Nephron progenitor cell (in vitro differentiated cells): Measurements from ENCODE around the gene HOXC6.

Experiments used
- DNase-seq: peaks from one replicate; pipeline ENCODE4 v3.0.0; 2021
- H3K27ac Mint-ChIP-seq: 2 replicates; pipeline ENCODE4 v1.8.0; 2021; ENCODE audit warnings: mild to moderate bottlenecking, moderate library complexity, mixed read lengths
- H3K27me3 Mint-ChIP-seq: 2 replicates; pipeline ENCODE4 v1.8.0; 2021; ENCODE audit warnings: mild to moderate bottlenecking, low read depth, mixed read lengths; ENCODE audit not compliant: poor library complexity
- H3K36me3 Mint-ChIP-seq: 2 replicates; pipeline ENCODE4 v1.8.0; 2021; ENCODE audit warnings: low read depth, mixed read lengths
- H3K4me1 Mint-ChIP-seq: 2 replicates; pipeline ENCODE4 v1.8.0; 2021; ENCODE audit warnings: mixed read lengths
- H3K4me3 Mint-ChIP-seq: 2 replicates; pipeline ENCODE4 v1.8.0; 2021; ENCODE audit warnings: mild to moderate bottlenecking, moderate library complexity, mixed read lengths
- H3K9me3 Mint-ChIP-seq: 2 replicates; pipeline ENCODE4 v1.8.0; 2021; ENCODE audit warnings: mild to moderate bottlenecking, moderate library complexity, mixed read lengths
- CTCF ChIP-seq: fragments of 200-600 bp; sonication (generic); IDR thresholded peaks from 2 replicates; pipeline ENCODE4 v1.5.0; 2021; ENCODE audit warnings: antibody characterized with exemption

HOXC6 gene

GRCh38 chr12:54038284-54038870 is 10.1 kb downstream of the HOXC6 start:
- Mint-ChIP-seq H3K4me1 (peaks cover 91% of the 10 kb centered on the region), H3K36me3 (peaks cover 34% of the 10 kb centered on the region), H3K9me3 (no peaks in the 10 kb centered on the region), H3K4me3 (peak overlapping the region; percentile 95), H3K27ac (peak overlapping the region; percentile 99), H3K27me3 (peaks cover 6% of the 10 kb centered on the region)
- DNase-seq: peak; percentile 8
- no peak for TF ChIP-seq CTCF

GRCh38 chr12:54038871-54039414 is 10.7 kb downstream of the HOXC6 start:
- TF ChIP-seq CTCF: no peak
- peak; percentile 25 for DNase-seq
- peak overlapping the region; percentile 99 for H3K27ac Mint-ChIP-seq
- H3K9me3 Mint-ChIP-seq: no peaks in the 10 kb centered on the region
- peaks cover 34% of the 10 kb centered on the region for H3K36me3 Mint-ChIP-seq
- H3K27me3 Mint-ChIP-seq: peaks cover 6% of the 10 kb centered on the region
- peak overlapping the region; percentile 95 for H3K4me3 Mint-ChIP-seq
- peaks cover 93% of the 10 kb centered on the region for H3K4me1 Mint-ChIP-seq

- H3K4me3 Mint-ChIP-seq: peak overlapping the region; percentile 95
- peaks cover 34% of the 10 kb centered on the region for H3K36me3 Mint-ChIP-seq
- peaks cover 99% of the 10 kb centered on the region for H3K4me1 Mint-ChIP-seq
- peak overlapping the region; percentile 99 for H3K27ac Mint-ChIP-seq
- H3K9me3 Mint-ChIP-seq: no peaks in the 10 kb centered on the region
- peak; percentile 56 for DNase-seq
- no peak for TF ChIP-seq CTCF
- H3K27me3 Mint-ChIP-seq: peaks cover 6% of the 10 kb centered on the region
These were observed 11.3 kb downstream of the HOXC6 start for GRCh38 chr12:54039417-54040147.

GRCh38 chr12:54040148-54040494 is 11.9 kb downstream of the HOXC6 start:
- H3K27me3 Mint-ChIP-seq: peaks cover 6% of the 10 kb centered on the region
- TF ChIP-seq CTCF: no peak
- H3K36me3 Mint-ChIP-seq: peaks cover 31% of the 10 kb centered on the region
- H3K27ac Mint-ChIP-seq: peak overlapping the region; percentile 99
- peaks cover 100% of the 10 kb centered on the region for H3K4me1 Mint-ChIP-seq
- no peaks in the 10 kb centered on the region for H3K9me3 Mint-ChIP-seq
- peak overlapping the region; percentile 95 for H3K4me3 Mint-ChIP-seq
- DNase-seq: peak; percentile 76

GRCh38 chr12:54040648-54041047 is 12.4 kb downstream of the HOXC6 start:
- peaks cover 100% of the 10 kb centered on the region for H3K4me1 Mint-ChIP-seq
- no peak for TF ChIP-seq CTCF
- peaks cover 6% of the 10 kb centered on the region for H3K27me3 Mint-ChIP-seq
- no peak for DNase-seq
- H3K4me3 Mint-ChIP-seq: peak overlapping the region; percentile 95
- peak overlapping the region; percentile 99 for H3K27ac Mint-ChIP-seq
- H3K9me3 Mint-ChIP-seq: no peaks in the 10 kb centered on the region
- peaks cover 36% of the 10 kb centered on the region for H3K36me3 Mint-ChIP-seq
